ENCODE results near the gene LRRC41.
"Not testable (repeated sequence)": the region's sequence is repeated elsewhere in the genome, so short reads cannot be mapped to it uniquely, and the experiment has no call there.

LRRC41 gene

GRCh38 chr1:46322191-46322590, 18.8 kb upstream of the LRRC41 start:
- DNase-seq, result not testable (repeated sequence)

- not testable (repeated sequence) for DNase-seq
Observed at GRCh38 chr1:46319960-46320914, 16.8 kb upstream of the LRRC41 start.

- DNase-seq, result not testable (repeated sequence)
Observed at GRCh38 chr1:46319301-46319700, 15.9 kb upstream of the LRRC41 start.

- no peak for DNase-seq
Observed at GRCh38 chr1:46317323-46317722, 13.9 kb upstream of the LRRC41 start.

- no peak for DNase-seq
Observed at GRCh38 chr1:46315669-46316403, 12.4 kb upstream of the LRRC41 start.

- no peak for DNase-seq
Observed at GRCh38 chr1:46310321-46310720, 6.9 kb upstream of the LRRC41 start.

- no peak for DNase-seq
Observed at GRCh38 chr1:46309401-46310159, 6.2 kb upstream of the LRRC41 start.

- DNase-seq, result no peak
Observed at GRCh38 chr1:46306159-46306530, 2.7 kb upstream of the LRRC41 start.

- no peak for DNase-seq
Observed at GRCh38 chr1:46303872-46304326, 483 bp upstream of the LRRC41 start.

- no peak for DNase-seq
Observed at GRCh38 chr1:46302641-46303037, 777 bp downstream of the LRRC41 start.

- DNase-seq, result no peak
Observed at GRCh38 chr1:46301808-46302640, 1.4 kb downstream of the LRRC41 start.

- no peak for DNase-seq
Observed at GRCh38 chr1:46301406-46301807, 2.0 kb downstream of the LRRC41 start.

- no peak for DNase-seq
Observed at GRCh38 chr1:46300673-46301405, 2.6 kb downstream of the LRRC41 start.

- DNase-seq, result no peak
Observed at GRCh38 chr1:46298387-46298786, 5.0 kb downstream of the LRRC41 start.

GRCh38 chr1:46295306-46295705, 8.1 kb downstream of the LRRC41 start:
- DNase-seq, result no peak

GRCh38 chr1:46289976-46290375, 13.4 kb downstream of the LRRC41 start:
- no peak for DNase-seq

GRCh38 chr1:46289134-46289494, 14.3 kb downstream of the LRRC41 start:
- DNase-seq, result no peak

- no peak for DNase-seq
Observed at GRCh38 chr1:46288485-46289133, 14.8 kb downstream of the LRRC41 start.

GRCh38 chr1:46285730-46286477, 17.5 kb downstream of the LRRC41 start:
- DNase-seq, result no peak
